Thoracic aorta (tissue), 2 donors: Measurements from ENCODE around the gene ACKR3. TPM values are rescaled to one million over a fixed set of nuclear protein-coding genes. Genes with fewer than 3 reads are reported as not detected.

ENCODE experiments used
- ATAC-seq: fragments of 150-250 bp; one replicate; pipeline ENCODE4 v1.8.0; 2017; ENCODE audit warnings: low read depth; ENCODE audit not compliant: insufficient number of reproducible peaks, low FRiP score
- DNase-seq: peaks from one replicate; pipeline ENCODE4 v3.0.0-alpha.2; 2020; ENCODE audit warnings: low spot score
- H3K27ac ChIP-seq, 2 donors: fragments of 200-600 bp; sonication (generic); 1 replicate in 1 of 2; 2 replicates in 1 of 2; pipeline ENCODE4 v1.5.1; 2016; ENCODE audit warnings: mild to moderate bottlenecking in 2 of 2, moderate library complexity in 2 of 2
- H3K27me3 ChIP-seq: fragments of 200-600 bp; sonication (generic); replicated peaks from 2 replicates; pipeline ENCODE4 v1.6.0; 2016; ENCODE audit warnings: mild to moderate bottlenecking; ENCODE audit not compliant: insufficient read depth
- H3K36me3 ChIP-seq: fragments of 200-600 bp; sonication (generic); one replicate; pipeline ENCODE4 v1.5.1; 2016
- H3K4me1 ChIP-seq, 2 donors: fragments of 200-600 bp; sonication (generic); 1 replicate in 1 of 2; 2 replicates in 1 of 2; pipeline versions ENCODE4 v1.5.1 to v1.6.0; 2016; ENCODE audit warnings: low read depth in 2 of 2, mild to moderate bottlenecking in 1 of 2; ENCODE audit not compliant: control insufficient read depth in 1 of 2
- H3K4me3 ChIP-seq: fragments of 200-600 bp; sonication (generic); 2 replicates; pipeline ENCODE4 v1.5.1; 2016; ENCODE audit warnings: mild to moderate bottlenecking
- H3K9me3 ChIP-seq: fragments of 200-600 bp; sonication (generic); 2 replicates; pipeline ENCODE4 v1.5.1; 2016
- CTCF ChIP-seq: fragments of 200-600 bp; sonication (generic); IDR thresholded peaks from one replicate; pipeline ENCODE4 v1.5.1; 2019; ENCODE audit warnings: antibody characterized with exemption
- total RNA-seq, 2 donors: library from RNA; depleted of rRNA; stranded (reverse); fragments of >200 nt; gene quantifications; one replicate each; pipeline versions ENCODE4 v1.1.0 to v1.2.3, GENCODE V29; 2016

ACKR3 gene
- total RNA-seq, 2 donors from 2014 or later = 68.8 to 68.9 TPM

GRCh38 chr2:236600892-236601291, 31.3 kb downstream of the ACKR3 start:
- no peak overlapping the region for H3K27ac ChIP-seq

GRCh38 chr2:236601316-236602202, 31.9 kb downstream of the ACKR3 start:
- no peaks in the 10 kb centered on the region for H3K36me3 ChIP-seq
- peaks cover 4 to 18% of the 10 kb centered on the region in 2 donors for H3K4me1 ChIP-seq
- no peaks in the 10 kb centered on the region for H3K27me3 ChIP-seq
- no peak overlapping the region for H3K4me3 ChIP-seq
- ATAC-seq (no peak), DNase-seq (no peak)
- TF ChIP-seq CTCF = no peak
- no peak overlapping the region for H3K27ac ChIP-seq
- no peaks in the 10 kb centered on the region for H3K9me3 ChIP-seq

More at GRCh38 chr2:236600892-236601291, 31.3 kb downstream of the ACKR3 start:
- ATAC-seq (no peak), DNase-seq (no peak)
- Histone ChIP-seq H3K36me3 (no peaks in the 10 kb centered on the region), H3K27me3 (no peaks in the 10 kb centered on the region), H3K4me1 (peaks cover 4 to 18% of the 10 kb centered on the region in 2 donors), H3K4me3 (no peak overlapping the region), H3K9me3 (no peaks in the 10 kb centered on the region)
- TF ChIP-seq CTCF = no peak

GRCh38 chr2:236602678-236603077, 33.1 kb downstream of the ACKR3 start:
- ATAC-seq = no peak

DNA sequence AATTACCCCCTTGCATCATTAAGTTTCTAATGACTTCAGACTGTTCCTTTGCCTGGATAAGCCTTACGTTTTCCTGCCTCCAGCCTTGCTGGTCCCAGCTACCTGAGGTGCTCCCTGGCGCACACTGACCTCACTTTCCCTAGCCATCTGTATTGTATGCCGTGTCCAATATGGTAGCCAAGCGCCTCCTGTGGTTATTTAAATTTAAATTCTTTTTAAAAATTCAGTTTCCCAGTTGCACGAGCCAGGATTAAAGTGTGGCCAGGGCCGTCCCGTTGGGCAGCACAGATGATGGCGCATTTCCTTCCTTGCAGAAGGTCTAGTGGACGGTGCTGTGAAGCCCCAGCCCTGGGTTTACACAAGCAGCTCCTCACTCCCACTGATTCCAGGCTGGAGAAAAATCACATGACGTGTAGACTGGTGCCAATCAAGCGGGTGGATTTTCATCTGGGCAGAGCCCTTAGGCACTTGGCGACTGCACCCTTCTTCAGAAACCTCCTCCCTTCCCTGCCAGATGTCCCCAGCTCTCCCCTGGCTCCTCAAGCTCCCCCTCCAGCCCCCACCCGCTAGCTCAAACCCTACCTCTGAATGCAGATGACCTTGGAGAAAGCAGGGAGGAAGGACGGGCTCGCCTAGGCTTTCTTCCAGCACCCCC, 33.9 kb downstream of the ACKR3 start:
- Histone ChIP-seq H3K27ac (no peak overlapping the region), H3K27me3 (no peaks in the 10 kb centered on the region), H3K4me1 (no peaks in the 10 kb centered on the region), H3K36me3 (no peaks in the 10 kb centered on the region), H3K9me3 (no peaks in the 10 kb centered on the region), H3K4me3 (no peak overlapping the region)
- ATAC-seq (no peak), DNase-seq (no peak)
- TF ChIP-seq CTCF = no peak

More at GRCh38 chr2:236602678-236603077, 33.1 kb downstream of the ACKR3 start:
- no peak for TF ChIP-seq CTCF
- no peaks in the 10 kb centered on the region for H3K9me3 ChIP-seq
- H3K4me1 ChIP-seq = peaks cover 0 to 8% of the 10 kb centered on the region in 2 donors
- H3K27ac ChIP-seq = no peak overlapping the region
- H3K4me3 ChIP-seq = no peak overlapping the region
- DNase-seq = no peak
- no peaks in the 10 kb centered on the region for H3K27me3 ChIP-seq
- no peaks in the 10 kb centered on the region for H3K36me3 ChIP-seq
